Measurements from ENCODE around the gene GIPC1.

The GIPC1 gene

DNA sequence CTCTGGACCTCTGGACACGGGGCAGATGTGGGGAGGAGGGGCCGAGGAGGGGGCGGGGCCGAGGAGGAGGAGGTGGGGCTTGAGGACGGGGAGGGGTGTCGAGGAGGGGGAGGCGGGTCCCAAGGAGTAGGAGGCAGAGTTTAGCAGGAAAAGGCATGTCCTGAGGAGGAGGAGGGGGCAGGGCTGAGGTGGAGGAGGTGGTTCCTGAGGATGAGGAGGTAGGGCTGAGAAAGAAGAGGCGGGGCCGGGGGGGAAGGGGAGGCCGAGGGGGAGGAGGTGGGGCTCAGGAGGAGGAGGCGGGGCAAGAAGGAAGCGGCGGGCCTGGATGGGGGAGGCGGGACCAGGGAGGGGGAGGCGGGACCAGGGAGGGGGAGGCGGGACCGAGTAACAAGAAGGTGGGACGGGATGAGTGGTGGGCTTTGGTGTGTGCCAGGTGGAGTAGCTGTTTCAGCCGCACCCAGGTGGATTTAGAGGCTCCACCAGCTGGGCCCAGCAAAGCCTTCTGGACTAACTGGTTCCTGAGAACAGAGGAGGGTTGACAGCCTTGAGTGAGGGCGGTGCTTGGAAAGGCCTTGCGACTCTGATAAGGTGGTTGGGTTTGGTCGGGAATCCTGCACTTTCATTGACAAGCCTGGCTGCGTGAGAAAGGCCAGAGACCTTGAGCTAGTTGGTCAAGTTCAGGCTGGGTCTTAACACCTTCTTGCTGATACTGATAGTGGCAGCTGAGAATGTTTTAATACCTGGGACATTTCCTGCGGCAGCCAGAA, 41.2 kb upstream of the GIPC1 start:
- TF ChIP-seq, protein P1, sequence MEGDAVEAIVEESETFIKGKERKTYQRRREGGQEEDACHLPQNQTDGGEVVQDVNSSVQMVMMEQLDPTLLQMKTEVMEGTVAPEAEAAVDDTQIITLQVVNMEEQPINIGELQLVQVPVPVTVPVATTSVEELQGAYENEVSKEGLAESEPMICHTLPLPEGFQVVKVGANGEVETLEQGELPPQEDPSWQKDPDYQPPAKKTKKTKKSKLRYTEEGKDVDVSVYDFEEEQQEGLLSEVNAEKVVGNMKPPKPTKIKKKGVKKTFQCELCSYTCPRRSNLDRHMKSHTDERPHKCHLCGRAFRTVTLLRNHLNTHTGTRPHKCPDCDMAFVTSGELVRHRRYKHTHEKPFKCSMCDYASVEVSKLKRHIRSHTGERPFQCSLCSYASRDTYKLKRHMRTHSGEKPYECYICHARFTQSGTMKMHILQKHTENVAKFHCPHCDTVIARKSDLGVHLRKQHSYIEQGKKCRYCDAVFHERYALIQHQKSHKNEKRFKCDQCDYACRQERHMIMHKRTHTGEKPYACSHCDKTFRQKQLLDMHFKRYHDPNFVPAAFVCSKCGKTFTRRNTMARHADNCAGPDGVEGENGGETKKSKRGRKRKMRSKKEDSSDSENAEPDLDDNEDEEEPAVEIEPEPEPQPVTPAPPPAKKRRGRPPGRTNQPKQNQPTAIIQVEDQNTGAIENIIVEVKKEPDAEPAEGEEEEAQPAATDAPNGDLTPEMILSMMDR (IDR thresholded peaks at IDR 0.05; ENCODE audit: extremely low read depth, missing control alignments): no peak
- peak; percentile 55 for DNase-seq (ENCODE audit: low spot score)

DNA sequence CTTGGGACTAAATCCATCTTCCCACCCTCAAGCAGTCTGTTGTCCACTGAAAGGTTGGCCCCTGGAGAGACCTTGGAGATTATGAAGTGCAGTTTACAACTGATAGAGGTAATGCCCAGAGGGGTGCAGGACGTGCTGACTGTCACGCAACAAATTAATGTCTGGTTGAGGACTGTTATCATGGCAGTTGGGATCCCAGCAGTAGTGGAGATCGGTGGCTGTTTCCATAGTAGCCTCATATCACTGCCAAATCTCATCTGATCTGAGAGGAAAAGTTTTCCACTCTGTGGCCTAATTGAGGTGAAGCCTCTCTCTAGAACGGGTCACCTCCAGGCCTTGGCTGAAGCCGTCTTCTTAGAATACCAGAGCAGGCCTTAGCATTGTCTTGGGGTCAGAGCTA, 37.5 kb upstream of the GIPC1 start:
- TF ChIP-seq, protein P1 (IDR thresholded peaks at IDR 0.05; ENCODE audit: extremely low read depth, missing control alignments): no peak
- no peak for DNase-seq (ENCODE audit: low spot score)

DNA sequence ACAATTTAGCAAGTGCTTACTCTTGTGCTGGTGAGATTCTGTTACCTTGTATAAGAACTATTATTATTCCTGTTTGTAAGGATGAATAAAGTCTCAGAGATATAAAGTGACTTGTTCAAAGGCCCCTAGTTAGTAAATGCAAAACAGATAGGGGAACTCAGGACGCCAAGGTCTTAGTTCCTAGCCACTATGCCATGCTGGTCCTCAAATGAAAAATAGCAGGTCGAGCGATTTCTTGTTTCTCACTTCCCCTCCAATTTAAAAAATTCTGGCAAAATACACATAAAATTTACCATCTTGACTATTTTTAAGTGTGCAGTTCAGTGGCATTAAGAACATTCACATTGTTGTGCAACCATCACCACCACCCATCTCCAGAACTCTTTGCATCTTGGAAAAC, 34.6 kb upstream of the GIPC1 start:
- no peak for DNase-seq (ENCODE audit: low spot score)
- TF ChIP-seq, protein P1 (IDR thresholded peaks at IDR 0.05; ENCODE audit: extremely low read depth, missing control alignments): no peak

DNA sequence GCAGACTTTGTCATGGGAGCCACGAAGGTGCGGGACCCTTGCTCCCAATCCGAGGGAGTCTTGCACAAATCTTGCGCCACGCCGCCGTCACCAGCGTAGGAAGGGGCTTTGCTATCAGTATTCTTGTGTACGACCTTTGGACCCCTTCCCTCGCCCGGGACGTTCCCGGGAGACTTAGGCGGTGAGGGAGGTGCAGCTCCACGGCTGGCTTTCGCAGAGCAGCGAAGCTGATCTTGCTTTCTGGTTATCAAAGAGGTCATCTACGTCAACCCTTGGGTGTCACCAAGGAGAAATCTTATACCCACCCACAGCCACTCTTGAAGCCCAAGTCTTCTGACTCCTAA, 34.0 kb upstream of the GIPC1 start:
- TF ChIP-seq, protein P1 (IDR thresholded peaks at IDR 0.05; ENCODE audit: extremely low read depth, missing control alignments): no peak
- no peak for DNase-seq (ENCODE audit: low spot score)

DNA sequence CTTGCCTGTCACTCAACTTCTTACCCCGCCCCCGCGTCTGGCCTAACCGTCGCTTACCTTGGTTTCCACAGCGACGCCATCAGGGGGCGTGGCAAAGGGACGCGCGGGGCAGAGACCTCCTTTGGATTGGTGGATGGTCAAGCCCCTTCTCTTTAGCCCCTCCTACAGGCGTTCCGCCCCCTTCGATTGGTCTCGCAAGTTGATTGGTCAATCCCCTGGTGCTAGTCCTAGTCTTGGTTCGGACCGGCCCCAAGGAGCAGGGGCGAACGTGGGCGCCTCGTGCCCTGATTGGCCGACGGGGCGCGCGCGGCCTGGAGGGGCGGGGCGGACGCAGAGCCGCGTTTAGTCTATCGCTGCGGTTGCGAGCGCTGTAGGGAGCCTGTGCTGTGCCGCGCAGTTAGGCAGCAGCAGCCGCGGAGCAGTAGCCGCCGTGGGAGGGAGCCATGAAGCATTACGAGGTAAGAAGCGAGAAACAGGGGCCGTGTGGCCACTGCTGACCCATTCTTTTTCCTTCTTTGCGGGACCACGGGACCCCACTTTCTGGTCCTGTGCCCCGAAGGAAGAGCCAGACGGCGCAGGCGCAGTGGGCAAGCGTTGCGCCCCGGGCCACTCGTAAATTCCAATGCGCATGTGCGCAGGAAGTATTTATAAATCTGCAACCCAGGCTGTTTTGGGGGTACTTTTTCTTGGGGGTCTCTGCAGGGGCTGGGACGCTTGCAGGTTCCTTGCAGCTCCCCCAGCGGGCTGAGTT, 33.5 kb upstream of the GIPC1 start, which contains the start of gene TECR:
Gene TECR (plus strand): TSS at position 341 of the 751 bp plus-strand sequence. CDS start 103 bp downstream, at position 444.
- DNase-seq (ENCODE audit: low spot score): peak; percentile 96
- TF ChIP-seq, protein P1 (IDR thresholded peaks at IDR 0.05; ENCODE audit: extremely low read depth, missing control alignments): no peak

DNA sequence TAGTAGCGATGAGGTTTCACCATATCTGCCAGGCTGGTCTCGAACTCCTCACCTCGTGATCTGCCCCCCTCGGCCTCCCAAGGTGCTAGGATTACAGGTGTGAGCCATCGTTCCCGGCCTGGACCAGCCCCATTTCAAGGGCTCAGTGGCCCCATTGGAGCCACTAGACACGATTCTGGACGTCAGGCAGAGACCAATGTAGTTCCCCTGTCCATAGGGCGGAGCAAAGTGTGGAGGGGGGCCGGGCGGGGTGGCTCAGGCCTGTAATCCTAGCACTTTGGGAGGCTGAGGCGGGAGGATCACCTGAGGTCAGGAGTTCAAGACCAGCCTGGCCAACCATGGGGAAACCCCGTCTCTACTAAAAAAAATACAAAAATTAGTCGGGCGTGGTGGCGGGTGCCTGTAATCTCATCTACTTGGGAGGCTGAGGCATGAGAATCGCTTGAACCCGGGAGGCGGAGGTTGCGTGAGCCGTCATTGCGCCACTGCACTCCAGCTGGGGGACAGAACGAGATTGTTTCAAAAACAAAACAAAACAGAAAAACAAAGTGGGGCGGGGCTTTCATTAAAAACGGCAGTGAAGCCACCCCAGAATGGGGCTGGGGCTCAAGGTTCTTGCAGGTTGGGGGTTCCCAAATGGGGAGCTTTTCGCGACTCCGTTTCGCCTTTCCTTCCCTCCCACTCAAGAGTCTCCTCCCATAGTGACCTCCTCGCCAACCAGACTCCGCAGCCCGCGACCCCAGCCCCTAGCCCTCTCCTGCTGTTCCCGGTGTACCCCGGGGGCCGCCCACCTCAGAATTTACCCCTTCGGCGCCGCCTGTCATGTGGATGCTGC, 32.7 kb upstream of the GIPC1 start:
- no peak for DNase-seq (ENCODE audit: low spot score)
- TF ChIP-seq, protein P1 (IDR thresholded peaks at IDR 0.05; ENCODE audit: extremely low read depth, missing control alignments): no peak

Measured in GM20000 (cell line).